Measurements from ENCODE around the gene ARID1B. TPM values are rescaled to one million over a fixed set of nuclear protein-coding genes. Genes with fewer than 3 reads are reported as not detected.

The ARID1B gene
- total RNA-seq, 2 donors from 2014 or later: 53.1 to 69.5 TPM

DNA sequence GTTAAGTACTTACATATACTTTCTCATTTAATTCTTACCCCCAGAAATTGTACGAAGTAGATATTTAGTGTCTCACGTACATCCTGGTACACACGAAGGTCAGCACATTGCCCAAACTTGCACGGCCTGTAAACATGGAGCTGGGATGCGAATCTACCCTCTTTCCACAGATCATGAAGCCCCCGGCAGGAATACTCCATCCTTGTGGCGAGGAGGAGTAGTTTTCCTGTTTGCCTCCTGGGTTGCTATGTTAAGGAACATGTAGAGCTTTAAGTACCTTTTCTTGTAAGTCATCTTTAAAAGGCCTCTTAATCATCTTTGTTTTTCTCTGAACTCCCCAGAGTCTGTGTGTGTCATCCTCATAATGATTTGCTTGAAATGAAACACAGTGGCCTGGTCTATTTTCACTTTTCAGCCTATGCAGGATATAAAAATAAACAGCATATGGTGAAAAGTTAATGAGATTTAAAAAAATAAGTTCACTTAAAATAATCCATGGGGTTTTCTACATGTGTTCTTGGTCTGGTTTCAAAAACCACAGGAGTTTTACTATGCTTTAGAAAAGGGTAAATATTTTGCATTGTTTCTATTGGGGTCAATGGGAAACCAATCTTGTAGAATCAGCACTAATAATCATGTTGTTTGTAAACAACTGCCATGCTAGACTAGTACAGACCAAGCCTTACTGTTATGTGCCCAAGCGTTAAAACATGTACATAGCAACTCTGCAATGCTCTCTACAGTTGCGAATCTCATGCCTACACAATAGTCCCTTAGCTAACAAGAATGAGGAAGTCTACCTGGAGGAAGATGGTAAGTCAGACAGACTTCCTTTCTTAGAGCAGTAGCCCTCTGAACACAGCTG is 9.3 kb upstream of the ARID1B start:
- no peak for DNase-seq (ENCODE audit: low spot score in 2 of 2)
- ATAC-seq: peak; percentile 37 to 75
- Mint-ChIP-seq H3K9me3 (peaks cover 0 to 6% of the 10 kb centered on the region in 2 donors), H3K36me3 (no peaks in the 10 kb centered on the region), H3K27ac (peak overlapping the region; percentile 38 to 96)

DNA sequence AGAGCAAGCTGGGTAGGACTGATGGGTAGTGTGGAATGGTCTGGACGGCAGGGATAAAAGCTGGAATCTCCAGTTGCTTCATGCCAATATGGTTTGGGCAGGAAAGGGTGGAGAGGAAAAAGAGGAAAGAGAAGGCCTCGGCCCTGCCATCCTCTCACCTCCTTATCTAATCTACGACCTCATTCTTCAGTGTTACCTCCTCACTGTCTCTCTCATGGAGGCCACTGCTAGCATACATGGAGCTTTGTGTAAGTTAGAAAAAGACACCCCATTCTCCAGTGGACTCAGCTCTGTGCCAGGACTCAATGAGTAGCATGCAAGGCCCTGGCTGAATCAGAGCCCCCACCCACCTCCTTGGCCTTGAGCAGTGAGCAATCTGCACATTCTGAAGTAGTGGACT is 6.1 kb upstream of the ARID1B start:
- H3K36me3 Mint-ChIP-seq: no peaks in the 10 kb centered on the region
- no peak for DNase-seq (ENCODE audit: low spot score in 2 of 2)
- no peak for ATAC-seq
- H3K27ac Mint-ChIP-seq: no peak overlapping the region
- H3K9me3 Mint-ChIP-seq: no peaks in the 10 kb centered on the region

DNA sequence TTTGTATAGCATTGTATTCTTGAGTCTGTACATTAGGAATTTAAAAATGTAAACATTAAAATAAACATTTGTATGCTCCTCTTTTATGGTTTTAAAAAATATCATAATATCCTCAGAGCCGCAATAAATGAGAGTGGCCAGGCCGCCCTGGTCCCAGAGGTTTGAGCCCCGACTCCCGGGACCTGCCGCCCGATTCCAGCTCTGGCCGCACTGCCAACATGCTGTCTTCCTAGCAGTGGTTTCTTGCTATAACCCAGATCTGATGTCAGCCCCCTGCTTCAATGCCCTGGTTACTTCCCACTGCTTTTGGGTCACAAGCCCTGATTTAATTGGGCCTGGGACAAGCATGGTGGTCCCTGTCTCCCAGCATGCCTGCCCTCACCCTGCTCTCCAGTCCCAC is 5.4 kb upstream of the ARID1B start:
- no peak for DNase-seq (ENCODE audit: low spot score in 2 of 2)
- Mint-ChIP-seq H3K27ac (no peak overlapping the region), H3K36me3 (peaks cover 0 to 4% of the 10 kb centered on the region in 2 donors), H3K9me3 (no peaks in the 10 kb centered on the region)
- no peak for ATAC-seq

DNA sequence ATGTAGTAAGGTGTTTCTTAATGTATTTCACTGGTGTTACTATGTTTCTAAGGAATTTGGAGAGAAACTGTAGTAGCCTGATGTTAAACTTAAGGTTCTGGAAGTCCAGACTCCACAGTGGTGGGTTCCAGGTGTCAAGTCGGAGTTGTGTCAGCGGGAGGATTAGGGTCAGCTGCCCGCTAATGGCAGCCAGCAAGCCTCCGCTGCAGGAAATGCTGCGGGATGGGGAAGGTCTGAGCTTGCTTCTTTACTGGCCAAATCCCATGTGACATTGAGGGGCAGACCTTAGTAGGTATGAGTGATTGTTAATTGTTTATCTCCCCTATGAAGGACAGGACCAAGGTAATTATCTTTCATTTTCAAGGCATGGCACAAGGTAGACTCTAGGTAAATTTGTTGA is 3.7 kb upstream of the ARID1B start:
- H3K27ac Mint-ChIP-seq: no peak overlapping the region
- DNase-seq (ENCODE audit: low spot score in 2 of 2) (no peak), ATAC-seq (no peak)
- no peaks in the 10 kb centered on the region for H3K9me3 Mint-ChIP-seq
- H3K36me3 Mint-ChIP-seq: peaks cover 0 to 4% of the 10 kb centered on the region in 2 donors

DNA sequence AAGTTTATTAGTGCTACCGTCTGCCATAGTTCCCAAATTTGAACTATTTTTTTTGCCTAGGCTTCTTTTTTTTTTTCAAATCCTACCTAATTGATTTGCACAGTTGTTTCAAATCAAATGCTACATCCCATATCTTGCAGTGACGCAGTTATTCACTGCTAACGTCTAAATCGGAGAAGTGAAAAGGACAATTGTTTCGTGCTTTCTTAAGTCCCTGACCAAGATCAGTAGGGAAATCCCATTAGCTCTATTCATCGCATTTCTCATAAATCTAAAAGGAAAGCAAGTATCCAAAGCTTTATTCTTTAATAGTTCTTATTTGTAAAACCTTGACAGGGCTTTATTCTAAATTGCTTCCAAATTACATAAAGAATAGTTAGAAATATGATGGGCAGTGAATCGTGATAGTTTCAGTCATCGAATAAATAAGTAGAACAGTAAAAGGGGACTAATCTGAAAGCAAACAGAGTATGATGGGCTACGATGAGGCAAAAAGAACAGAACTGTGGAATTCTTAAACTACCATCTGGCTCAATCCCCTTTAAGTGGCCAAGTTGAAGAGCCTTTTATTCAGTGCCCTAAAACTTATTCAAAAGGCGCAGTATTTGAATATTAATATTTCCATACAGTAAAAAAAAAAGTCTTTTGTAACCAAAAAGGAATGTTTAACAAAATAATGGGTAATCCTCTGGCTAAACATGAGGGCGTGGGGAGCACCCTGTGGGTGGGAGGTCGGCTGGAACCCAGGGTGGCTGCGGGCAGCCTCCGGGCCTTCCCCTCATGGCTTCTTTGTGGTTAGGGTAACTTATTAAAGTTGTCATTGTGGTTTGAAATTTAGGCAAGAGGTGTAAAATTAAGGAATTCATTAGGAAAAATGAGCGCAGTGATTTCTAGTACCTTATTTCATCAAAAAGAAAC is 3.0 kb upstream of the ARID1B start:
- Mint-ChIP-seq H3K27ac (no peak overlapping the region), H3K36me3 (peaks cover 0 to 4% of the 10 kb centered on the region in 2 donors), H3K9me3 (no peaks in the 10 kb centered on the region)
- DNase-seq (ENCODE audit: low spot score in 2 of 2) (no peak), ATAC-seq (no peak)

DNA sequence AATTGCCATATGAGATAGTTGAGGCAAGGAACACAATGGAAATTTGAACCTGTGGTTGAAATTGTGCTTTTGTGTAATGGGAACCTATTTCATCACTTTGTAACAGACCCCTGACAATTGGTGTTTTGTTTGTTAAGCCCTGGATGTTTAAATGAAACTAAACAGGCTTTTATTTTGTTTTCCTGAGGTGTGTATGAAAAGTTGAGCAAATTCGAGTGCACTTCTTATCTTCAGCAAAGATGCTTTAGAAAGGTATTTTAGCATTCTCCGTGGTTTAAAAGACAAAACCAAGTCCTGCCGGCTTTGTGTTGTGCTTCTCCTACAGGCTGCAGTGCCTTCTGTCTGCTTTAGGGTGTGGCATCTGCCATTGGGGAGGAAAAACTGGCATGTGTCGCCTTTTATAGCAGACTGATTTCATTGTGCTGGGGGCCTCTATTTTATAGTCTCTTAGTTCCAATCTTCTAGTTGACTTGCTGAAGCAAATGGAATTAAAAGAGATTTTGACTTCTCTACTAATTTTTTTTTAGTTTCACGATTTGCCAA is 2.2 kb upstream of the ARID1B start:
- no peak for DNase-seq (ENCODE audit: low spot score in 2 of 2)

DNA sequence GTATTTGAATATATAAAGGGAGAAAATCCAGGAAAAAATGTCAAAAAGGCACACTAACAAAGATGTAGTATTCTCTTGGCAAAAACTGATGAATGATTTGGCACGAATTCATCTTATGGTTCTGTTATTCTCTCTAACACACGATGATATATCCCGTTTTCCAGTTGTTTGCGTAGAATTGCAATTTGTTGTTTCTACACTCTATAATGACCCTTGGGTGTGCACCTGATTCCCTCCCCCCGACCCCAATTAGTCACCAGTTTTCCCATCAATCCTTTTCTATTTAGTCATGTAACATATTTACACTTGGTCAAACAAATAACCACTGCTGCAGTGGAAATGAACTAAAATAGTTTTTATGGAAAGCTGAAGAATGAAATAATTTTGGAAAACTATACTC is 1.5 kb upstream of the ARID1B start:
- no peak for ATAC-seq
- no peak overlapping the region for H3K27ac Mint-ChIP-seq
- no peaks in the 10 kb centered on the region for H3K9me3 Mint-ChIP-seq
- DNase-seq (ENCODE audit: low spot score in 2 of 2): no peak
- peaks cover 0 to 4% of the 10 kb centered on the region in 2 donors for H3K36me3 Mint-ChIP-seq

More for the DNA sequence above, 2.2 kb upstream of the ARID1B start:
- H3K27ac Mint-ChIP-seq: no peak overlapping the region
- peaks cover 0 to 4% of the 10 kb centered on the region in 2 donors for H3K36me3 Mint-ChIP-seq
- H3K9me3 Mint-ChIP-seq: no peaks in the 10 kb centered on the region
- ATAC-seq: no peak

DNA sequence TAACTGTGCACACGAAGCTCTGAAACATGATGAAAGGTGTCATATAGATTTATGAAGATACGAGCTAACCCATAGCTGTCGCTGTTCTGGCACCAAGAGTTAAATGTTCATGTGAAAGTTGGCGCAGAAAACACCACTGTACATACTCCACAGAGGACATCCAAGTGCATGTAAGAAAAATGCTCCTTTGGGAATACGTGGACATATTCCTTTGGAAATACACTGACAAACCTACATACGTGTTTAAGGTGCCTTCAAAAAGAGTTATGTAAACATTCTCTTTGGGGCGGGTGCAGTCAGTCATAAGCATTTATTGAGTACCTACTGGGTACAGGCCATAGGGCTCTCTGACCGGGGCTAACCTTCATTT is 723 bp upstream of the ARID1B start:
- H3K27ac Mint-ChIP-seq: peak overlapping the region; percentile 97
- peaks cover 0 to 4% of the 10 kb centered on the region in 2 donors for H3K36me3 Mint-ChIP-seq
- no peaks in the 10 kb centered on the region for H3K9me3 Mint-ChIP-seq
- no peak for ATAC-seq
- DNase-seq (ENCODE audit: low spot score in 2 of 2): peak in 1 of 2 donors; percentile 12

DNA sequence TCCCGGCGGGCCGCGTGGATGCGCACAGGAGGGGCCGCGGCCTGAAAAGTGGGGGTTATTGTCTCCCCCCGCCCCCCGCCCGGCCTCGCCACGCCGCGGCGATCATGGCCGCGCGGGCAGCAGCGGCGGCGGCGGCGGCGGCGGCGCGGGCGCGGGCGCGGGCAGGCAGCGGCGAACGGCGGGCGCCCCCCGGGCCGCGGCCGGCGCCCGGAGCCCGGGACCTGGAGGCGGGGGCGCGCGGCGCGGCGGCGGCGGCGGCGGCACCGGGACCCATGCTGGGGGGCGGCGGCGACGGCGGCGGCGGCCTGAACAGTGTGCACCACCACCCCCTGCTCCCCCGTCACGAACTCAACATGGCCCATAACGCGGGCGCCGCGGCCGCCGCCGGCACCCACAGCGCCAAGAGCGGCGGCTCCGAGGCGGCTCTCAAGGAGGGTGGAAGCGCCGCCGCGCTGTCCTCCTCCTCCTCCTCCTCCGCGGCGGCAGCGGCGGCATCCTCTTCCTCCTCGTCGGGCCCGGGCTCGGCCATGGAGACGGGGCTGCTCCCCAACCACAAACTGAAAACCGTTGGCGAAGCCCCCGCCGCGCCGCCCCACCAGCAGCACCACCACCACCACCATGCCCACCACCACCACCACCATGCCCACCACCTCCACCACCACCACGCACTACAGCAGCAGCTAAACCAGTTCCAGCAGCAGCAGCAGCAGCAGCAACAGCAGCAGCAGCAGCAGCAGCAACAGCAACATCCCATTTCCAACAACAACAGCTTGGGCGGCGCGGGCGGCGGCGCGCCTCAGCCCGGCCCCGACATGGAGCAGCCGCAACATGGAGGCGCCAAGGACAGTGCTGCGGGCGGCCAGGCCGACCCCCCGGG is 637 bp downstream of the ARID1B start:
- DNase-seq (ENCODE audit: low spot score in 2 of 2) (peak; percentile 61 to 70), ATAC-seq (peak; percentile 48 to 53)
- Mint-ChIP-seq H3K27ac (peak overlapping the region; percentile 91 to 97), H3K36me3 (peaks cover 0 to 10% of the 10 kb centered on the region in 2 donors), H3K9me3 (no peaks in the 10 kb centered on the region)

DNA sequence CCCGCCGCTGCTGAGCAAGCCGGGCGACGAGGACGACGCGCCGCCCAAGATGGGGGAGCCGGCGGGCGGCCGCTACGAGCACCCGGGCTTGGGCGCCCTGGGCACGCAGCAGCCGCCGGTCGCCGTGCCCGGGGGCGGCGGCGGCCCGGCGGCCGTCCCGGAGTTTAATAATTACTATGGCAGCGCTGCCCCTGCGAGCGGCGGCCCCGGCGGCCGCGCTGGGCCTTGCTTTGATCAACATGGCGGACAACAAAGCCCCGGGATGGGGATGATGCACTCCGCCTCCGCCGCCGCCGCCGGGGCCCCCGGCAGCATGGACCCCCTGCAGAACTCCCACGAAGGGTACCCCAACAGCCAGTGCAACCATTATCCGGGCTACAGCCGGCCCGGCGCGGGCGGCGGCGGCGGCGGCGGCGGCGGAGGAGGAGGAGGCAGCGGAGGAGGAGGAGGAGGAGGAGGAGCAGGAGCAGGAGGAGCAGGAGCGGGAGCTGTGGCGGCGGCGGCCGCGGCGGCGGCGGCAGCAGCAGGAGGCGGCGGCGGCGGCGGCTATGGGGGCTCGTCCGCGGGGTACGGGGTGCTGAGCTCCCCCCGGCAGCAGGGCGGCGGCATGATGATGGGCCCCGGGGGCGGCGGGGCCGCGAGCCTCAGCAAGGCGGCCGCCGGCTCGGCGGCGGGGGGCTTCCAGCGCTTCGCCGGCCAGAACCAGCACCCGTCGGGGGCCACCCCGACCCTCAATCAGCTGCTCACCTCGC is 1.5 kb downstream of the ARID1B start:
- Mint-ChIP-seq H3K36me3 (peaks cover 0 to 10% of the 10 kb centered on the region in 2 donors), H3K27ac (peak overlapping the region in 1 of 2 donors; percentile 97), H3K9me3 (no peaks in the 10 kb centered on the region)
- ATAC-seq (peak; percentile 5 to 9), DNase-seq (ENCODE audit: low spot score in 2 of 2) (peak; percentile 57 to 71)

DNA sequence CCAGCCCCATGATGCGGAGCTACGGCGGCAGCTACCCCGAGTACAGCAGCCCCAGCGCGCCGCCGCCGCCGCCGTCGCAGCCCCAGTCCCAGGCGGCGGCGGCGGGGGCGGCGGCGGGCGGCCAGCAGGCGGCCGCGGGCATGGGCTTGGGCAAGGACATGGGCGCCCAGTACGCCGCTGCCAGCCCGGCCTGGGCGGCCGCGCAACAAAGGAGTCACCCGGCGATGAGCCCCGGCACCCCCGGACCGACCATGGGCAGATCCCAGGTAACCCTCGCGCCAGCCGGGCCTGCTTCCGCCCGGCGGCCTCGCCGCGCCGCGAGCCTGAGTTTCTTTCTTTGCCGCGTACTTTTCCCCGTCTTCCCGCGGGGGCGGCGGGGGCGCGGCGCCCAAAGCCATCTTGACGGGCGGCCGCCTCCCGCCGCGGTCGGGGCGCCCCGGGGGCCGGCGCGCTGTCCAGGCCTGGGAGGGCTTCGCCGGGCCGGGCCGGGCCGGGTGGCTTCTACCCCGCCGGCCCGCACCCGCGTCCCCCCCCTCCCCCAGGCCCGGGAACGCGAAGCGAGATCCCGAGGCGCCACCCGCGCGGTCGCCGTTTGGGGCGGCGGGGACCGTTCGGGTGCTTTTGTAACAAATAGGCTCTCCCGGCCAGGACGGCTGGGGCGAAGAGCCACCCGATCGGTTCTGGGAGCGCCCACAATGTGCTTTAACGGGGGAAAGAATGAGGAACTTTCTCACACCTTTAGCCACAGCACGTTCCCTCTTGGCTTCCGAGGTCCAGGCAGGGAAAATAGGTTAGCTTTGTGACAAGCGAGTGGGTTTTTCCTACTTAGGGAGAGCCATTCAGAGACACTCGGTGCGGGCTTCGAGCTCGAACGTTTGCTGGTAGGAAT is 2.3 kb downstream of the ARID1B start:
- H3K9me3 Mint-ChIP-seq: no peaks in the 10 kb centered on the region
- ATAC-seq (peak; percentile 15 to 23), DNase-seq (ENCODE audit: low spot score in 2 of 2) (peak; percentile 68 to 70)
- H3K36me3 Mint-ChIP-seq: peaks cover 0 to 10% of the 10 kb centered on the region in 2 donors
- H3K27ac Mint-ChIP-seq: peak overlapping the region; percentile 89 to 97

DNA sequence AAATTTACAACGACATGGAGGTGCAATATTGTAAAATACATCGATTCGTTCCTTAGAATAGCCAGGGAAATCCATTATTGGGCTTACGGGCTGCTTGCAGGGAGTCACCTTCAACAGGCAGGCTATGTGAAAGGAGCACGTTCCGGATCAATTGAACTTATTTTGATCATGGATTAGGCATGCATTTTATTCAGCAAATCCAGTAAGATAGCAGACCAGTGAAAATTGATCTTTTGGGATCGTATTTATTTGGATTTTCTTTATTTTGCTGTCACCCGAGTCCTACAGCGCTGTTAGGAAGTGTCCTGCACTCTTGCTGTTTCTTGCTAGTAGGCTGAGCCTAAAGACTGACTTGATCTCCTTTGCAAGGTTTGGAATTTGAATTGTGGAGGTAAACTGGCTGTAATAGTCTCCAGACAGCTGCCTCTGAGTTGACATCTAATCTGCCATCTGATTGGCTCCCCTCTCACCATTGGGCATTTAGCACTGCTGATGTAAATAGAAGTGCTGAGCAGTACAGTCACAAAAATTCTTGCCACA is 3.0 kb downstream of the ARID1B start:
- H3K36me3 Mint-ChIP-seq: peaks cover 0 to 10% of the 10 kb centered on the region in 2 donors
- peak; percentile 62 to 65 for ATAC-seq
- H3K27ac Mint-ChIP-seq: peak overlapping the region; percentile 89 to 97
- peak in 1 of 2 donors; percentile 43 for DNase-seq (ENCODE audit: low spot score in 2 of 2)
- no peaks in the 10 kb centered on the region for H3K9me3 Mint-ChIP-seq

DNA sequence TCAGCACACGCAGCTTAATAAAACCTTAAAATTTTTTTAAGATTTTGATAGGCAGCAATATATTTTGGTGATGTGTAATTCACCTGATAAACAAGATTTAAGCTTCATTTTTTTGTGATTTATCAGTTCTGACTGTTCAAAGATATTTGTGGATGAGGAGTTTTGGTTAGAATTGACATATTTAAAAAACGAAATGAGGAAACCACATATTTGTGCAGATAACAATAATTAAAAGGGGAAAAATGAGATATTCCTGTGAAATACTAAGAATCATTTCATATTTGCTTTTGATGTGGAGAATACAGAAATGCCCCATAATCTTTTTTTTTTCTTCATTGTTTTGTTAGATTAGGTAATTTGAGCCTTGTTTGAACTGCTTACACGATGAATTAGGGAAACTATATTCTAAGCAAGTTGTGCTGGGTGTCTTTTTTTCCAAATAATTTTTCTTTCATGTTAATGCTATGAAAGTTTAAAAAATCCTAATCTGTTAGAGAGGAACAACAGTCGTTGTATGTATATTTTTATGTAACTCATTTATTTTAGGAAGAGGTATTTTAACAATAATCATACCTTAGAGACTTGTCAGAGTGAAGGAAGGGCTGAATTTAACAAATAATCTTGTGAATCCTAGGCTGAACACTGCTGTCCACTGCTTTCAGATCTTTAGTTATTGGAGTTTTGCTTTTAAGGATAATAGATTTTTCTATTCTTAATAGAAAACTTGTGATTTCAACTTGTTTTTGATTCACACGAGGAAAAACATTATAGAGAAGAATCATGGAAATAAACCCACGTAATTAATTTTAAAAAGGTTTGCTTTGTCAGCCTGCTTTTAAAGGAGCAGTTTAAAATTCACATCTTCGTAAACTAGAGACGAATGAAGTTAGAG is 4.0 kb downstream of the ARID1B start:
- ATAC-seq (no peak), DNase-seq (ENCODE audit: low spot score in 2 of 2) (no peak)
- Mint-ChIP-seq H3K9me3 (no peaks in the 10 kb centered on the region), H3K27ac (peak overlapping the region; percentile 97 to 98), H3K36me3 (peaks cover 0 to 10% of the 10 kb centered on the region in 2 donors)
